A549 (cell line): Measurements from ENCODE around the gene LRFN3. TPM values are rescaled to one million over a fixed set of nuclear protein-coding genes. Genes with fewer than 3 reads are reported as not detected.

Experiments used
- ATAC-seq, 2 experiments: fragments of 200-7000 bp in 1 of 2; fragments of >200 bp in 1 of 2; cut with Nextera tagmentation in 1 of 2; cut with Tn5 transposase in 1 of 2; 3 replicates each; pipeline versions ENCODE4 v1.8.0 to v1.9.1; 2018 to 2020; ENCODE audit warnings: mild to moderate bottlenecking in 1 of 2, moderate library complexity in 1 of 2
- CTCF ChIA-PET: fragments of 300-600 bp; sonication (Branson Sonifier 250); formaldehyde crosslinking; extraction: SDS; loops from one replicate; lab custom pipeline; 2021; ENCODE audit warnings: antibody characterized with exemption, inconsistent platforms; lab: Yijun Ruan, JAX
- POLR2A ChIA-PET: fragments of 350-600 bp; formaldehyde crosslinking; extraction: SDS; loops from one replicate; lab custom pipeline; 2021; ENCODE audit warnings: antibody characterized with exemption, inconsistent platforms; lab: Yijun Ruan, JAX
- DNase-seq, 2 experiments: peaks; one replicate each; pipeline versions ENCODE4 v3.0.0 to v3.0.0-alpha.2; 2011 to 2016; ENCODE audit warnings: low read depth in 1 of 2, low spot score in 1 of 2
- FAIRE-seq: peaks from 2 replicates; lab custom pipeline; 2011; peaks lifted over from hg19 to GRCh38; lab: Jason Lieb, UNC
- H3K27ac ChIP-seq, 2 experiments: fragments of >200 bp; sonication (Bioruptor Twin); formaldehyde crosslinking; 3 replicates each; pipeline ENCODE4 v1.5.1; 2016 to 2017
- H3K4me1 ChIP-seq: fragments of >200 bp; sonication (Bioruptor Twin); formaldehyde crosslinking; 3 replicates; pipeline ENCODE4 v1.6.1; 2016
- H3K4me2 ChIP-seq: fragments of >200 bp; sonication (Bioruptor Twin); formaldehyde crosslinking; 3 replicates; pipeline ENCODE4 v1.6.1; 2016
- H3K4me3 ChIP-seq: fragments of >200 bp; sonication (Bioruptor Twin); formaldehyde crosslinking; 3 replicates; pipeline ENCODE4 v1.5.1; 2016
- H3K9me3 ChIP-seq: fragments of >200 bp; sonication (Bioruptor Twin); formaldehyde crosslinking; 3 replicates; pipeline ENCODE4 v1.6.1; 2016
- ATOH8 ChIP-seq: fragments of 250-450 bp; sonication (Bioruptor Pico); IDR thresholded peaks from 2 replicates; pipeline ENCODE4 v1.5.0; 2020; ENCODE audit warnings: low read depth, mild to moderate bottlenecking, moderate library complexity
- BCL3 ChIP-seq: fragments of >200 bp; sonication (Bioruptor Twin); formaldehyde crosslinking; IDR thresholded peaks from 3 replicates; pipeline ENCODE4 v1.6.1; 2016
- CHD4 ChIP-seq: fragments of 200-600 bp; sonication (generic); IDR thresholded peaks from 2 replicates; pipeline ENCODE4 v1.6.1; 2016; ENCODE audit warnings: antibody characterized with exemption, mild to moderate bottlenecking, borderline replicate concordance
- E2F6 ChIP-seq: IDR thresholded peaks from 2 replicates; pipeline ENCODE4 v1.6.1; 2012; ENCODE audit warnings: low read depth, borderline replicate concordance
- EHF ChIP-seq: fragments of 250-450 bp; sonication (Bioruptor Pico); IDR thresholded peaks from 2 replicates; pipeline ENCODE4 v1.5.0; 2020; ENCODE audit warnings: mild to moderate bottlenecking
- FOSB ChIP-seq: fragments of 250-450 bp; sonication (Bioruptor Pico); IDR thresholded peaks from 2 replicates; pipeline ENCODE4 v1.5.0; 2020; ENCODE audit warnings: mild to moderate bottlenecking, moderate library complexity
- FOSL2 ChIP-seq, 2 experiments: fragments of 450-650 bp in 1 of 2; fragments of >200 bp in 1 of 2; sonication (Bioruptor Twin) in 1 of 2; formaldehyde crosslinking; IDR thresholded peaks; 2 replicates each; pipeline versions ENCODE4 v1.5.0 to v1.6.1; 2016 to 2020; ENCODE audit warnings: mild to moderate bottlenecking in 1 of 2, moderate library complexity in 1 of 2
- FOXS1 ChIP-seq: fragments of 250-450 bp; sonication (Bioruptor Pico); IDR thresholded peaks from 2 replicates; pipeline ENCODE4 v1.5.0; 2020; ENCODE audit warnings: mild to moderate bottlenecking, moderate library complexity
- KDM5A ChIP-seq: fragments of 200-600 bp; sonication (generic); IDR thresholded peaks from 2 replicates; pipeline ENCODE4 v1.6.1; 2016; ENCODE audit warnings: antibody characterized with exemption, mild to moderate bottlenecking
- MAX ChIP-seq: IDR thresholded peaks from 2 replicates; pipeline ENCODE4 v1.6.1; 2012
- MAZ ChIP-seq: fragments of 150-350 bp; IDR thresholded peaks from 2 replicates; pipeline ENCODE4 v1.6.1; 2014; ENCODE audit warnings: antibody characterized with exemption, low read depth, low read length, borderline replicate concordance
- NR3C1 ChIP-seq: fragments of >200 bp; sonication (Bioruptor Twin); formaldehyde crosslinking; IDR thresholded peaks from 3 replicates; pipeline ENCODE4 v1.6.1; 2017
- PHF8 ChIP-seq: fragments of 200-600 bp; sonication (generic); IDR thresholded peaks from 2 replicates; pipeline ENCODE4 v1.6.1; 2016; ENCODE audit warnings: low read depth, mild to moderate bottlenecking, antibody characterized with exemption, moderate library complexity, borderline replicate concordance
- POLR2AphosphoS2 ChIP-seq: conservative IDR thresholded peaks from 2 replicates; pipeline ENCODE4 v1.6.1; 2012; ENCODE audit warnings: low read length, improper control_type of control experiment, inconsistent platforms
- RAD21 ChIP-seq, 2 experiments: fragments of >200 bp in 1 of 2; sonication (Bioruptor Twin) in 1 of 2; formaldehyde crosslinking in 1 of 2; IDR thresholded peaks in 1 of 2; conservative IDR thresholded peaks in 1 of 2; 2 replicates in 1 of 2; 3 replicates in 1 of 2; pipeline ENCODE4 v1.6.1; 2012 to 2018; ENCODE audit warnings: inconsistent platforms in 1 of 2
- RARB ChIP-seq: fragments of 250-450 bp; sonication (Bioruptor Pico); IDR thresholded peaks from 2 replicates; pipeline ENCODE4 v1.8.0; 2021; ENCODE audit warnings: mild to moderate bottlenecking, moderate library complexity
- REST ChIP-seq: fragments of 200-600 bp; sonication (generic); IDR thresholded peaks from 2 replicates; pipeline ENCODE4 v1.6.1; 2016; ENCODE audit warnings: antibody characterized with exemption, mild to moderate bottlenecking, moderate library complexity
- SMC3 ChIP-seq: fragments of >200 bp; sonication (Bioruptor Twin); formaldehyde crosslinking; IDR thresholded peaks from 3 replicates; pipeline ENCODE4 v1.6.1; 2018; ENCODE audit warnings: inconsistent platforms
- SREBF2 ChIP-seq: fragments of 450-650 bp; IDR thresholded peaks from 2 replicates; pipeline ENCODE4 v1.6.1; 2014; ENCODE audit warnings: mild to moderate bottlenecking, moderate library complexity
- TFCP2L1 ChIP-seq: fragments of 250-450 bp; sonication (Bioruptor Pico); IDR thresholded peaks from 2 replicates; pipeline ENCODE4 v1.5.0; 2021; ENCODE audit warnings: mild to moderate bottlenecking
- ZNF302 ChIP-seq: fragments of 250-450 bp; sonication (Bioruptor Pico); IDR thresholded peaks from 2 replicates; pipeline ENCODE4 v1.9.0; 2021; ENCODE audit warnings: inconsistent platforms, mild to moderate bottlenecking, moderate library complexity
- WGBS: methylation state at CpG from one replicate; pipeline ENCODE4 v1.1.6; 2017; ENCODE audit errors: missing lambda C conversion rate; 5-methylcytosine and 5-hydroxymethylcytosine counted together
- polyA plus RNA-seq, 4 experiments: library from polyadenylated mRNA; depleted of rRNA in 3 of 4; stranded (reverse); fragments of >200 nt; fragmentation: RNase III in 1 of 4; extraction: RNeasy Plus Mini Kit Qiagen cat#74134 plus additional on column Dnase treatment in 1 of 4; gene quantifications; 2 replicates in 3 of 4; 3 replicates in 1 of 4; pipeline ENCODE4 v1.2.3, GENCODE V29; 2011 to 2017

LRFN3 gene
- polyA plus RNA-seq, 2 of the 4 experiments (the other 2 are of a cell fraction), result 2.4 to 16.6 TPM

GRCh38 chr19:35932291-35932936 lies 3.8 kb upstream of the LRFN3 start:
- DNase-seq (no peak), ATAC-seq (no peak), FAIRE-seq (peak; percentile 56)
- Histone ChIP-seq H3K4me1 (peaks cover 23% of the 10 kb centered on the region), H3K9me3 (no peaks in the 10 kb centered on the region), H3K4me2 (peak overlapping the region; percentile 73; the same call in 2 of the 3 replicates), H3K4me3 (no peak overlapping the region), H3K27ac (no peak overlapping the region; a peak in 1 of 6 replicates)
- TF ChIP-seq MAZ, result no peak
- no peak for TF ChIP-seq CHD4
- TF ChIP-seq MAX, result no peak
- no peak for TF ChIP-seq ZNF302
- no peak for TF ChIP-seq FOXS1
- TF ChIP-seq POLR2AphosphoS2, result no peak
- no peak for TF ChIP-seq SMC3
- no peak for TF ChIP-seq RAD21 (conservative IDR thresholded peaks at IDR 0.05 in 1 of 2, IDR thresholded peaks at IDR 0.05 in 1 of 2)
- no peak for TF ChIP-seq FOSL2 (IDR thresholded peaks at IDR 0.05)
- TF ChIP-seq FOSL2 (CRISPR knock-in tag; IDR thresholded peaks at IDR 0.05), result no peak
- no peak for TF ChIP-seq E2F6
- TF ChIP-seq RARB (CRISPR knock-in tag), result no peak
- CTCF ChIA-PET, result interaction anchor here (0.6 to 15.4 kb wide), 41 partner anchors 9 to 320 kb away, joined by 3 to 402 read pairs (median 4); partner anchors contain the start of genes APLP1, HAUS5, LIN37 and NFKBID
- WGBS, result 71% methylated on average over 7 of the region's 7 CpGs
- POLR2A ChIA-PET, result no interaction called here

GRCh38 chr19:35936738-35937268 lies 629 bp downstream of the LRFN3 start:
- H3K27ac ChIP-seq, result peak overlapping the region; percentile 84 to 93
- WGBS, result 27% methylated on average over 11 of the region's 11 CpGs
- H3K9me3 ChIP-seq, result no peaks in the 10 kb centered on the region
- no peak for FAIRE-seq
- H3K4me2 ChIP-seq, result peak overlapping the region; percentile 89
- H3K4me1 ChIP-seq, result peaks cover 26% of the 10 kb centered on the region
- CTCF ChIA-PET, result interaction anchor here (0.8 to 2.2 kb wide), 3 partner anchors 46 to 130 kb away, joined by 3 to 22 read pairs (median 3); no protein-coding TSS in a partner anchor
- TF ChIP-seq BCL3 (no peak), CHD4 (peak; percentile 64; the same call in 1 of the 2 replicates)
- TF ChIP-seq, all 56 proteins: peak for 1
- POLR2A ChIA-PET, result no interaction called here
- no peak for DNase-seq
- peak overlapping the region; percentile 66 for H3K4me3 ChIP-seq
- ATAC-seq, result no peak

GRCh38 chr19:35937345-35938281 lies 1.4 kb downstream of the LRFN3 start:
- POLR2A ChIA-PET, result no interaction called here
- peak; percentile 7 to 23; a peak in 5 of 6 replicates for ATAC-seq
- no peak for TF ChIP-seq ATOH8 (CRISPR knock-in tag)
- TF ChIP-seq TFCP2L1 (CRISPR knock-in tag), result no peak
- no peak for TF ChIP-seq REST
- TF ChIP-seq CHD4, result no peak
- TF ChIP-seq NR3C1, result no peak
- no peak for TF ChIP-seq KDM5A
- TF ChIP-seq PHF8, result no peak
- no peak for TF ChIP-seq FOSB
- TF ChIP-seq EHF (CRISPR knock-in tag), result no peak
- no peak for TF ChIP-seq SREBF2

More at GRCh38 chr19:35937345-35938281, 1.4 kb downstream of the LRFN3 start:
- FAIRE-seq (no peak), DNase-seq (no peak)
- Histone ChIP-seq H3K4me1 (peaks cover 23% of the 10 kb centered on the region), H3K4me3 (peak overlapping the region; percentile 66), H3K27ac (peak overlapping the region in 1 of 2 experiments; percentile 93; a peak in 2 of 6 replicates), H3K4me2 (peak overlapping the region; percentile 89), H3K9me3 (no peaks in the 10 kb centered on the region)
- WGBS, result 81% methylated on average over 14 of the region's 14 CpGs
- CTCF ChIA-PET, result interaction anchor here (0.8 to 2.2 kb wide), 4 partner anchors 33 to 129 kb away, joined by 3 to 22 read pairs (median 3); no protein-coding TSS in a partner anchor
